Glutamatergic neuron (in vitro differentiated cells): Measurements from ENCODE around the gene IFNW1. TPM values are rescaled to one million over a fixed set of nuclear protein-coding genes. Genes with fewer than 3 reads are reported as not detected.

ENCODE experiments used
- DNase-seq: peaks from one replicate; pipeline ENCODE4 v3.0.0; 2022
- H3K27ac Mint-ChIP-seq: one replicate; pipeline ENCODE4 v1.8.0; 2020; ENCODE audit warnings: mild to moderate bottlenecking, mixed read lengths, inconsistent platforms; ENCODE audit not compliant: unreplicated experiment
- H3K27me3 Mint-ChIP-seq: one replicate; pipeline ENCODE4 v1.8.0; 2020; ENCODE audit warnings: mild to moderate bottlenecking, moderate library complexity, mixed read lengths, inconsistent platforms; ENCODE audit not compliant: unreplicated experiment
- H3K36me3 Mint-ChIP-seq: one replicate; pipeline ENCODE4 v1.8.0; 2020; ENCODE audit warnings: mild to moderate bottlenecking, mixed read lengths, inconsistent platforms; ENCODE audit not compliant: unreplicated experiment
- H3K4me1 Mint-ChIP-seq: one replicate; pipeline ENCODE4 v1.8.0; 2020; ENCODE audit warnings: mild to moderate bottlenecking, low read depth, mixed read lengths, inconsistent platforms; ENCODE audit not compliant: unreplicated experiment
- H3K4me3 Mint-ChIP-seq: one replicate; pipeline ENCODE4 v1.8.0; 2020; ENCODE audit warnings: mild to moderate bottlenecking, mixed read lengths, inconsistent platforms; ENCODE audit not compliant: unreplicated experiment
- H3K9me3 Mint-ChIP-seq: one replicate; pipeline ENCODE4 v1.8.0; 2020; ENCODE audit warnings: mild to moderate bottlenecking, moderate library complexity, mixed read lengths, inconsistent platforms; ENCODE audit not compliant: unreplicated experiment
- CTCF ChIP-seq: fragments of 200-600 bp; sonication (generic); IDR thresholded peaks from one replicate; pipeline ENCODE4 v1.5.0; 2021; ENCODE audit not compliant: partially characterized antibody, unreplicated experiment
- total RNA-seq: library from RNA; stranded (reverse); fragmentation: NEBNext Ultra II Directional; extraction: Animal tissue kit (Norgen Biotek cat#: 25700); gene quantifications from one replicate; pipeline ENCODE4 v1.2.1, GENCODE V29; 2021; ENCODE audit not compliant: unreplicated experiment

Gene IFNW1
- total RNA-seq, 1 donor from 2014 or later = not detected

- no peaks in the 10 kb centered on the region for H3K36me3 Mint-ChIP-seq
- H3K4me3 Mint-ChIP-seq = no peak overlapping the region
- TF ChIP-seq CTCF = no peak
- peaks cover 2% of the 10 kb centered on the region for H3K27me3 Mint-ChIP-seq
- H3K9me3 Mint-ChIP-seq = no peaks in the 10 kb centered on the region
- no peak for DNase-seq
- no peak overlapping the region for H3K27ac Mint-ChIP-seq
- H3K4me1 Mint-ChIP-seq = no peaks in the 10 kb centered on the region
Observed at GRCh38 chr9:21121595-21122251, 19.9 kb downstream of the IFNW1 start.

GRCh38 chr9:21121079-21121478, 20.6 kb downstream of the IFNW1 start:
- H3K4me1 Mint-ChIP-seq = no peaks in the 10 kb centered on the region
- no peak for DNase-seq

GRCh38 chr9:21119093-21119770, 22.4 kb downstream of the IFNW1 start:
- no peak overlapping the region for H3K27ac Mint-ChIP-seq
- H3K4me1 Mint-ChIP-seq = no peaks in the 10 kb centered on the region
- H3K4me3 Mint-ChIP-seq = no peak overlapping the region
- H3K36me3 Mint-ChIP-seq = no peaks in the 10 kb centered on the region
- TF ChIP-seq CTCF = no peak
- H3K9me3 Mint-ChIP-seq = no peaks in the 10 kb centered on the region
- peaks cover 2% of the 10 kb centered on the region for H3K27me3 Mint-ChIP-seq
- no peak for DNase-seq

More at GRCh38 chr9:21121079-21121478, 20.6 kb downstream of the IFNW1 start:
- Mint-ChIP-seq H3K27ac (no peak overlapping the region), H3K27me3 (peaks cover 2% of the 10 kb centered on the region), H3K36me3 (no peaks in the 10 kb centered on the region), H3K4me3 (no peak overlapping the region), H3K9me3 (no peaks in the 10 kb centered on the region)
- TF ChIP-seq CTCF = no peak

- no peak for TF ChIP-seq CTCF
- DNase-seq = no peak
- H3K9me3 Mint-ChIP-seq = no peaks in the 10 kb centered on the region
- no peak overlapping the region for H3K4me3 Mint-ChIP-seq
- H3K27ac Mint-ChIP-seq = no peak overlapping the region
- H3K36me3 Mint-ChIP-seq = no peaks in the 10 kb centered on the region
- H3K27me3 Mint-ChIP-seq = no peaks in the 10 kb centered on the region
- H3K4me1 Mint-ChIP-seq = no peaks in the 10 kb centered on the region
Observed at GRCh38 chr9:21114311-21114710, 27.3 kb downstream of the IFNW1 start.
